ENCODE measurements around the gene RHOXF2.
A peak's percentile ranks its signal among the peaks of the same experiment; 100 is the strongest.
"Not testable (repeated sequence)": the region's sequence is repeated elsewhere in the genome, so short reads cannot be mapped to it uniquely, and the experiment has no call there.

Gene RHOXF2

GRCh38 chrX:120158313-120158712, at the start of gene RHOXF2:
RHOXF2 (plus strand) TSS chrX:120158613; CDS start chrX:120158751, 138 bp downstream.
- not testable (repeated sequence) for H3K27ac ChIP-seq; H3K4me3 ChIP-seq; DNase-seq (ENCODE audit: low spot score)

GRCh38 chrX:120109378-120109777, 49.0 kb upstream of the RHOXF2 start:
- no peak overlapping the region for H3K4me3 ChIP-seq
- H3K27ac ChIP-seq, result no peak overlapping the region
- no peak for TF ChIP-seq CTCF (IDR thresholded peaks at IDR 0.05)
- no peak for DNase-seq (ENCODE audit: low spot score)

GRCh38 chrX:120111611-120112010, 46.8 kb upstream of the RHOXF2 start:
- no peak for TF ChIP-seq CTCF (IDR thresholded peaks at IDR 0.05)
- H3K4me3 ChIP-seq, result no peak overlapping the region
- DNase-seq (ENCODE audit: low spot score), result no peak
- no peak overlapping the region for H3K27ac ChIP-seq

- no peak for TF ChIP-seq CTCF (IDR thresholded peaks at IDR 0.05)
- no peak for DNase-seq (ENCODE audit: low spot score)
- no peak within 1 kb of the TSS for H3K27ac ChIP-seq
- no peak within 1 kb of the TSS for H3K4me3 ChIP-seq
Measured at GRCh38 chrX:120115438-120115963, 42.9 kb upstream of the RHOXF2 start, which contains the start of gene RHOXF1. RHOXF1 (minus strand) TSS chrX:120115913; CDS start chrX:120115862, 51 bp downstream.

GRCh38 chrX:120120223-120120622, 38.2 kb upstream of the RHOXF2 start:
- Histone ChIP-seq H3K27ac (no peak overlapping the region), H3K4me3 (no peak overlapping the region)
- TF ChIP-seq CTCF (IDR thresholded peaks at IDR 0.05), result no peak
- no peak for DNase-seq (ENCODE audit: low spot score)

- TF ChIP-seq CTCF (IDR thresholded peaks at IDR 0.05), result no peak
- H3K4me3 ChIP-seq, result peak overlapping the region; percentile 56
- H3K27ac ChIP-seq, result peak overlapping the region in 1 of 2 donors; percentile 19
- DNase-seq (ENCODE audit: low spot score), result no peak
Measured at GRCh38 chrX:120125444-120125843, 33.0 kb upstream of the RHOXF2 start.

- H3K27ac ChIP-seq; DNase-seq (ENCODE audit: low spot score); H3K4me3 ChIP-seq: not testable (repeated sequence)
Measured at GRCh38 chrX:120128306-120128846, 30.0 kb upstream of the RHOXF2 start.

GRCh38 chrX:120136128-120136527, 22.3 kb upstream of the RHOXF2 start:
- TF ChIP-seq CTCF (IDR thresholded peaks at IDR 0.05), result no peak

More at GRCh38 chrX:120136128-120136527, 22.3 kb upstream of the RHOXF2 start:
- no peak overlapping the region for H3K27ac ChIP-seq
- no peak for DNase-seq (ENCODE audit: low spot score)
- H3K4me3 ChIP-seq, result no peak overlapping the region
